Stimulated activated CD4-positive, alpha-beta T cell treated with anti-CD3 and anti-CD28 coated beads, Interleukin-4, amount 100 ng/mL, for 48 hours (primary cell): Measurements from ENCODE around the gene SYCN.

ENCODE experiments used
- DNase-seq, 2 donors: peaks; one replicate each; pipeline ENCODE4 v3.0.0-alpha.2; 2020; ENCODE audit warnings: low read depth in 2 of 2

Gene SYCN

DNA sequence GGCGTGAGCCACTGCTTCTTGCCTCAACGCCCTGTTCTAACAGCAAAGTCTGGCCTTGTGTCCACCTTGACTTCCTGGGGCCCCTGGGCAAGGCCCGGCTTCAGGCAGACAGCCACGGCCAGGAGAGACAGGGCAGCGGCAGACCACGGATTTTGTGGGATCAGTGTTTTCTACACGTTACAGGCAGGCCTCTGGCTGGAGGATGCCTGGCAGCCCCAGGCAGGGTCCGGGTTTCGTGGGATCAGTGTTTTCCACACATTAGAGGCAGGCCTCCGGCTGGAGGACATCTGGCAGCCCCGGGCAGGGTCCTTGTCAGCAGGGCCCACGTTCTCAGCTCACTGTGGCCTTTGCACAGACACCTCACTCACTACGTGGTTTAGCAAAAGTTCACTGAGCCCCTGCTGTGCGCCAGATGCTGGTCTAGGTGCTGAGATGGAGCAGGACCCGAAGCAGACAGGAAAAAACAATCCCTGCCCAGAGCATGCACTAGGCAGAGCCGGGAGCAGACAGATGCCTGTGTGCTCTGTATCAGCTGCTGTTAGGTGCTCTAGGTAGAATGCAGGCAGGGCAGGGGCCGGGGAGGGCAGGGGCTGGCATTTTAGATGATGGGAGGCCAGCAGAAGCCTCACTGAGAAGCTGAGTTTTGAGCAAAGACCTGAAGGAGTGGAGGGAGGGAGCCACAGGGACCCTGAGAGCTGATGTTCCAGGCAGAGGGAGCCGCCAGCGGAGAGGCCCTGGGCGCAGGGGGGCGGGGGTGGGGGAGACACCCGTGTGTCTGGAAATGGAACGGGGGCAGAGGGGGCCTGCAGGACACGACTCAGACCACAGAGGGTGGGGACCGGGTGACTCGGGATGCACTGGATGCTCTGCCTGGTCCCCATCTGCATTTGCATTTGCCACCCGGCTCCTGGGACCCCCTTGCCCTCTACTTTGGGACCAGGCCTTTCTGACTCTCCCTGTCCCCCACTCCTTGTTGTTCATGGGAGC is 32.3 kb downstream of the SYCN start:
- DNase-seq = no peak

DNA sequence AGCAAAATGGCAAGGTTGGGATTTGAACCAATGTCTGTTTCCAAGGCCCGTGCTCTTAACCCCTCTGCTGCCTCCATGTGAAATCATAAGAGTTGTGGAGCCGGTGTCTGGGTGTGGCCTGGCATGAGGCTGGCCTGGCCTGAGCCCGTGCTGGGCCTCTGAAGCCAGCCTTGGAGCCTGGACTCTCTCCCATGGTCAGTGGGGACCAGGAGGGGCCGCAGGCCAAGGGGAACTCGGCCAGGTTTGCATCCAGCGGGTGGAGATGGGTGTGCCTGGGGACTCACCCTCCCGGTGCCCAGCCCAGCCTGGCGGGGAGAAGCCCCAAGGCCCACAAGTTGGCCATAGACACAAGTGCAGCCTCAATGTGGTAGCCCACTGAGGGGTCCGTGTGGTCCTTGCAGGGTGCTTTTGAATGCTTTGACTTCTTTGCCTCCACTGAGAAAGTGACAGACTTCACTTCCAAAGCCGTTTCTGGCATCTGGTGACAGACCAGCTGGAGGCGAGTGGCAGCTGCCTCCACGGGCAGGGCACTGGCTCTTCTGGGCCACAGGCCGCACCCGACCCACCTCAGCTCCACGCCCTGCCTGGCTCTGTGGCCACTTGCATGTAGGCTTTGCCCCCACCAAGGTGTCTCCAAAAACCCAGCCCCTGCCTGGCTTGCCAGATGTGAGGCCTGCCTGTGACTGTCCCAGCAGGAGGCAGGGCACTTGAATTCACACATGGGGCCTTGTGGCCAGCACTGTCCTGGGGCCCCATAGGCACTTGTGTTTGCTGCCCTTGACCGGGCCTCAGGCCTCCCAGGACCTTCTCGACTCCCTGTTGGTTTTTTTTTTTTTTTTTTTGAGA is 33.5 kb downstream of the SYCN start:
- no peak for DNase-seq

GRCh38 chr19:39169143-39169810 is 34.8 kb downstream of the SYCN start:
- DNase-seq = no peak

DNA sequence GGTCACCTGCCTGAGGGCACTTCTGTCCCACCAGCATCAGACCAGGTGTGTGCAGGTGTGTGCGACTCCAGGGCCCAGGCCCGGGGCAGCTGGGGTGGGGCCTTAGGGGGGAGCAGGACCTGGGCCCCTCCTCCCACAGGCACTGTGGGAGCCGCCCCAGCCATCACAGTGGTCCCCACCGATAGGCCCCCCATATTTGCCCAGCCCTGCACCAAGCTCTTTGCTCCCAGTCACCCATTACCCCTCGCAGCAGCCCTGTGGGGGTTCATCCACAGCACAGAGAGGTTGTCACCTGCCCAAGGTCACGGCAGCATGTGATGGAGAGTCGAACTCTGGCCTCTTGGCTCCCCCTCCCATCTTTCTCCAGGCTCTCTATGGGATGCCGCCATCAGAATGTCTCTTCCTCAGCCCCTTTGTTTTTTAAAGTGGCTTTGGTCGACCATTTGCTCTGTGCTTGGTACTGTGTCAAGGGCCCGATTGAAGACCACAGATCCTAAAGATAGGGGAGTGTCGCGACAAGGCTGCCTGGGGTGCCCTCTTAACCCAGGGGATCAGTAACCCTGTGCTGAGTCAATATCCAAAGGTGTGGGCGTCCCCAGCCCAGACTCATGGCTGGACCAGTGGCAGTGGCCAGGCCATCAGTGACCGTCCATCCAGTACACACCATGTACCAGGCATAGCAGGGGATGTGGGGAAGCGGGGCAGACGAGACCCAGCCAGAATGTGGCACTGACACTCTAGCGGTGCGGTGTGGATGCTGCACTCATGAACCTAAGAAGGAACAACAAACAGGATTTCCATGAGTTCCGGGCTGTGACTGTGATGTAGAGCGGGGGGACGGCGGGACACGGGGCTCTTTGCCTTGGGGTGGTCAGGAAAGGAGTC is 35.6 kb downstream of the SYCN start:
- DNase-seq = no peak

GRCh38 chr19:39167461-39168257 is 36.4 kb downstream of the SYCN start:
- DNase-seq = no peak

- DNase-seq = no peak
These were observed 37.3 kb downstream of the SYCN start for GRCh38 chr19:39166571-39167391.

- DNase-seq = no peak
These were observed 38.2 kb downstream of the SYCN start for GRCh38 chr19:39165857-39166256.

- DNase-seq = no peak
These were observed 39.8 kb downstream of the SYCN start for GRCh38 chr19:39164289-39164688.

DNA sequence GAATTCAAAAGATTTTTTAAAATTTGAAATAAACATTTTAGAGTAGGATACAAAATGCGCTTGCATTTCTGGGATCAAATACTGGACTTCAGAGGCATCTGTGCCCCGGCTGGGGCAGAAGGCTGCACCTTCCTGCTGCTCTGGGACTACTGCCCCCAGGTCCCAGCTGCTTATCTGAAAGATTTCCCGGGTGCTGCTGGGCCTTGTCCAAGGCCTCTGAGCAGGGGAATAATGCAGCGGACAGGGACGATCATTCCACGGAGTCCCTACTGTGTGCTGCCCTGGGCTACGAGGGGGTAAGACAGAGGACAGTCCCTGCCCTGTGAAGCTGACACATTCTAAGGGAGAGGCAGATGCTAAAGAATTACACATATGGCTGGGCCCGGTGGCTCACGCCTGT is 40.4 kb downstream of the SYCN start:
- DNase-seq = no peak

DNA sequence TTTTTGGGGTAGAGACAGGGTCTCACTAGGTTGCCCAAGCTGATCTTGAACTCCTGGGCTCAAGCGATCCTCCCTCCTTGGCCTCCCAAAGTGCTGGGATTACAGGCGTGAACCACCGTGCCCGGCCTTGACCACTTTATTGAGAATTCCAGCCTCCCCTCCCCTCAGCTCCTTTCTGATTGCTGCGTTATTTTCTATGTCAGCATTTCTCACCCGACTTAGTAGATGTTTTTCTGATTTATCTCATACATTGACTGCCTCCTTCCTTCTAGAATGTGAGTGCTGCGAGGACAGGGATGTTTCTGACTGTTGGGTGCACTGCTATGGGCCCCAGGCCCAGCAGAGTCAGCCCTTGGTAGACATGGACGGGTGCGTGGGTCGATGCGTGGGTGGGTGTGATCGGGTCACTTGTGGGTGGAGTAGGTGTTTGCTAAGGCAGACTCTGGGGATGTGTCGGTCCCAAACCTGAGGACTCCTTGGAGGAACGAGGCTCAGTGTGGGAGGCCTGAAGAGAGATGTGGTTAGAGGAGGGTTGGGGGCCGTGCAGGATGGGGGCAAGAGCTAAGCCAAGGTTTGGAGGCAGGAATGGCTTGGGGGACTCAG is 41.5 kb downstream of the SYCN start:
- no peak for DNase-seq

GRCh38 chr19:39160889-39161672 is 43.0 kb downstream of the SYCN start:
- DNase-seq = no peak

GRCh38 chr19:39160523-39160861 is 43.6 kb downstream of the SYCN start:
- DNase-seq = no peak

GRCh38 chr19:39158646-39159260 is 45.3 kb downstream of the SYCN start:
- DNase-seq = no peak

GRCh38 chr19:39157997-39158389 is 46.1 kb downstream of the SYCN start:
- no peak for DNase-seq

DNA sequence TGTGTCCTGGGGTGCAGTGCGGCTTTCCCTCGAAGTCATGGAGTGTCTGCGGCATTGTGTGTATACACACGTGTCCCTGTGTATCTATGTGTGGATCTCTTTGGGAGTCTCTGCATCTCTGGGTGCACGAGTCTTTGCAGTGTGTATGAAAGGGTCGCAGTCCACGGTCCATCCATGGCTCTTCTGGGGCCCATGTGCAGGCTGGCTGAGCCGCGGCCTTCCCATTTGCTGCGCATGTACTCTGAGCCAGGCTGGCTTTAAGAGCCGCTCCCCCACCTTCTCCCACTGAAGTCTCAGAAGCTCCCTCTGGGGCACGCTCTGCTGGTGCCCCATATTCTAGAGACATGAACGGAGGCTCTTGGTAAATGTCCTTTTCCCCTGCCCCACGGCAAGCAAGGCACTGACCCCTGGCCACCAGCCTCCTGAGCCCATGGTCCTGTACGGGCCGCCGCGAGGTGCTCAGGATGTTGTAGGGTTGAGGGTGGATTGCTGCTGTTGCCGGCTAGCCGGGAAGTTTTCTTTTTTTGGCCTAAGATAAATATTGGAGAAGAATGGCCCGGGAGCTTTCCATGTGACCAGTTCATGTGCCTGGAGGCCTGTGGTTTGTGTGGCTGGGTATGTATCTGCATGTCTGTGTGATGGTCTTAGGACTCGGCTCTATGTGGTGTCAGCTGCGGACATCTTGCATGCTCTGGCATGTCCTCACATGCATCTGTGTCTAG is 46.6 kb downstream of the SYCN start:
- no peak for DNase-seq

- DNase-seq = no peak
These were observed 47.5 kb downstream of the SYCN start for GRCh38 chr19:39156326-39157230.
